22Rv1 (cell line): Measurements from ENCODE around the gene SMARCAL1.

ENCODE experiments used
- H3K27ac ChIP-seq: fragments of 450-650 bp; 2 replicates; pipeline ENCODE4 v1.5.1; 2017
- ZFX ChIP-seq: fragments of 450-650 bp; IDR thresholded peaks from 2 replicates; pipeline ENCODE4 v1.6.1; 2017; ENCODE audit warnings: antibody characterized with exemption, borderline replicate concordance
- TF ChIP-seq, protein P1 (sequence below): fragments of 450-650 bp; IDR thresholded peaks from 2 replicates; pipeline ENCODE4 v1.5.1; 2017; ENCODE audit warnings: mild to moderate bottlenecking

Gene SMARCAL1

DNA sequence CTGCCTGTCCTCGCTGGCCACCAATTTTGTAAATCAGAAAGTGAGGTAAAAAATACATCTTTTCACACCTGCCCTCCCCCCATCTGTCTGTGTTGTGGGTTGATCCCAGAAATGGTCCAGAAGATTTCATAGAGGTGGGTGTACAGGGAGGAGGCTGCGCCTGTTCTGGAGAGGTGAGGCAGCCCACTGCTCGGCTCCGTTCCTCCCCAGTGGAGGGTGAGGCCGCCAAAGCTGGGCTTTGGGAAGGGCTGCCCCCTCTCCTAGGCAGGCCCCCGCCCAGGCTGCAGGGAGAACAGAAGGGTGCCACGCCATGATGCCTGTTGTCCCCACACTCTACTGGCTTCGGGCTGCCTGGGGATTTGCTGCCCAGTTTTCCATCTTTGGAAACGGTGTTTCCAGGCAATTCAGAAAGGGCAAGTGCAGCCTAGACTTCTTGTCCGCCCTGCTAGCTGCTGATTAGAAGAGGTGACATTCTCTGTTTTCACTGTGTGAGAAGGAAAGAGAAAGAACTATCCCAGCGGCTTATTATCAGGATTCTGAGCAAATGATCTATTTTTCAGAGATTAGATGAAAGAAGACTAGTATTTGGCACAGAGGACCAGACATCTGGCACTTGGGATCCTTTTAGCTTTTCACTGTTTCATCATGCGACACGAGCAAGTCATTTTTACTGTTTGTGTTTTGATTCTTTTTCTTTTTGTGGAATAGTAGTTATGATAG is 18.7 kb downstream of the SMARCAL1 start:
- TF ChIP-seq, protein P1, sequence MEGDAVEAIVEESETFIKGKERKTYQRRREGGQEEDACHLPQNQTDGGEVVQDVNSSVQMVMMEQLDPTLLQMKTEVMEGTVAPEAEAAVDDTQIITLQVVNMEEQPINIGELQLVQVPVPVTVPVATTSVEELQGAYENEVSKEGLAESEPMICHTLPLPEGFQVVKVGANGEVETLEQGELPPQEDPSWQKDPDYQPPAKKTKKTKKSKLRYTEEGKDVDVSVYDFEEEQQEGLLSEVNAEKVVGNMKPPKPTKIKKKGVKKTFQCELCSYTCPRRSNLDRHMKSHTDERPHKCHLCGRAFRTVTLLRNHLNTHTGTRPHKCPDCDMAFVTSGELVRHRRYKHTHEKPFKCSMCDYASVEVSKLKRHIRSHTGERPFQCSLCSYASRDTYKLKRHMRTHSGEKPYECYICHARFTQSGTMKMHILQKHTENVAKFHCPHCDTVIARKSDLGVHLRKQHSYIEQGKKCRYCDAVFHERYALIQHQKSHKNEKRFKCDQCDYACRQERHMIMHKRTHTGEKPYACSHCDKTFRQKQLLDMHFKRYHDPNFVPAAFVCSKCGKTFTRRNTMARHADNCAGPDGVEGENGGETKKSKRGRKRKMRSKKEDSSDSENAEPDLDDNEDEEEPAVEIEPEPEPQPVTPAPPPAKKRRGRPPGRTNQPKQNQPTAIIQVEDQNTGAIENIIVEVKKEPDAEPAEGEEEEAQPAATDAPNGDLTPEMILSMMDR, result no peak
- TF ChIP-seq ZFX, result no peak
- H3K27ac ChIP-seq, result no peak overlapping the region

DNA sequence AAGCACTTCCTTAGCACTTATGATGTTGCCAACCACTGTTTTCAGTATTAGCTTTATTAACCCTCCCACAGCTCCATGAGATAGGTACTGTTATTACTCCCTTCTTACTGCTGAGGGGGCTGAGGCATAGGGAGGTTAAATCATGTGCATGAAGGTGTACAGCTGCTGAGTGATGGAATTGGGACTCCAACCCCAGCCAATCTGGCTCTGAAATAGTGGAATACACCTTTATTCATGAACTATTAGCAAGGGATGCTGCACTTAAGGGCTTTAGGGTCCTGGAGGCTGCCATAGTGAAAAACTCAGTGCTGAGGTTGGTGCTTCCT is 19.2 kb downstream of the SMARCAL1 start:
- no peak overlapping the region for H3K27ac ChIP-seq
- TF ChIP-seq ZFX, result no peak
- TF ChIP-seq, protein P1, result no peak

DNA sequence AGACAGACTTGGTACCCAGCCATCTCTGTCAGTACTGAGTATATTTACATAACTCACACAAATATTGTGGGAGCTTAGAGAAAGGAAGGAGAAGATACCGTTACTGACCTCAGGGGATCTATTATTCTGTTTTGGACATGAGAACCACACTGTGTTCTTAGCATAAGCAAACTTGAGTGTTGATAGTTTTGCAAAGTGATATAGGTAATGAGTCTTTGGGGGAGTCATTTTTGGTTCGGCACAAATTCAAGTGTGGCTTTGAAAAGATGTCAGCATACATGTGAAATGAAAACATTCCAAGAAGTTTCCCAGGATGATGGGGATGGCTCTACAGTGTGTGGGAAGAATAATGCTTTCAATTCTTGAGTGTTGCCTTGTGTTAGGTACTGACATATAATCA is 24.1 kb downstream of the SMARCAL1 start:
- TF ChIP-seq, protein P1, result no peak
- no peak for TF ChIP-seq ZFX
- H3K27ac ChIP-seq, result no peak overlapping the region

DNA sequence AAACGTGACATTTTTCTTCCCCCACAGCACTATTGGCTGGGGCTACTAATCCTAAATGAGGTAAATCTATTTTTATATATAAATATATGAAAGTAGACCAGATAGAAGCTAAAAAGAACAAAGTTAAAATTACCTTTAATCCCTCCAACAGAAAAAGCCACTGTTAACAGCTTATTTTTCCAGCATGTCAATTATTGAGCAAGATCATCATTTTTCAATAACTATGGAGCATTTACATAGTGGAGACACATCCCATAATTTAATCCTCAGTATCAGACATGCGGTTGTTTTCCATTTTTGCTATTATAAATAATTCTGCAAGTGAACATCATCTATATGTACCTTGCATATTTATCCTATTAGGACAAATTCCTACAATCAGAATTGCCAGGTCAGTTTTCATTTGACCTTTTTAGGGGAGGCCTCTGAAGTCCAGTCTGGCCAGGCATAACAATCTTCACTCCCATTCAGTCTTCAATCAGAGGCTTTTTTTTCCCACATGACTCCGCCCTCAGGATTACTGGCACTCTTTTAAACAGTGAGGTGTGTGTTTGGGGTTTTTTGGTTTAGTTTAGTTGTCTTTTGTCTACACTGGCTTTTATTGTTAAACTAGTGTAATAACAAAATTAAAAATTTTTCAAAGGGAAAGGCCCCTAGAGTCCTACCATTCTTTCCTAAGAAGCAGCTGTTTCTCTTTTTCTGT is 29.2 kb downstream of the SMARCAL1 start:
- TF ChIP-seq ZFX, result no peak
- TF ChIP-seq, protein P1, result no peak
- no peak overlapping the region for H3K27ac ChIP-seq

DNA sequence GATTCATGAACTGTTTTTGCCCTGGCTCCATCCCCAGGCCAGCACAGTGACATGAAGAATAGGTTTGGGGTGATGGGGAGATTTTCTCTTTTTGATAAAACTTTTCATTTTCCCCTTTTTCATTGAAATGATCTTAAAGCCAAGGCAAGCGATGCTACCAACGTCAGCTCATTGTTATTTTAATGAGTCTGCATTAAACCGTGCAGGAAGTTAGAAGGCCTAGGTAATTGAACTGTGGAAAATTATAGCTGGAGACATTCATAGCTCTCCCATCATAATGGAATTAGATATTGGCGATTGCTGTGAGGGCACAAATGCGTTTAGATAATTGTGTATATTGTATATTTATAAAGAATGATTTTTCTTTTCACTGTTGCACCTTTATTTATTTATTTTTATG is 33.2 kb downstream of the SMARCAL1 start:
- no peak for TF ChIP-seq ZFX
- TF ChIP-seq, protein P1, result no peak
- H3K27ac ChIP-seq, result no peak overlapping the region

DNA sequence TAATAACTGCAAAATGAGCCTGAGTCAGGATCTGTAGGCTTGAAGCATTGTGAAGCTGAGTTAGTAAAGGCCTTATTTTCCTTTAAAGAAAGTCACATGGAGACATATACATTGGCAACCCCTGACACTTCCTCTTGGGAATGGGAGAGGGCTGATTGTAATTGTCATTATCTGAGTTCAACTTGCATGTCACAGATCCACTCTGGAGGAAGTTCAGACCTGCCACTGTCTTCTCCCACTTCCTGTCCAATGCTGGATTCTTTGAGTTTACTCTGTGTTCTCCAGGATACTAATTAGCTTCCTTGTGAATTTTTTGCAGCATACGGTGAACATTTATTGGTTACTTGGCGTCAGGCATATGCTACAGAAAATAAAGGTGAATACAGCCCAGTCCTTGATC is 34.1 kb downstream of the SMARCAL1 start:
- H3K27ac ChIP-seq, result no peak overlapping the region
- no peak for TF ChIP-seq ZFX
- TF ChIP-seq, protein P1, result no peak

DNA sequence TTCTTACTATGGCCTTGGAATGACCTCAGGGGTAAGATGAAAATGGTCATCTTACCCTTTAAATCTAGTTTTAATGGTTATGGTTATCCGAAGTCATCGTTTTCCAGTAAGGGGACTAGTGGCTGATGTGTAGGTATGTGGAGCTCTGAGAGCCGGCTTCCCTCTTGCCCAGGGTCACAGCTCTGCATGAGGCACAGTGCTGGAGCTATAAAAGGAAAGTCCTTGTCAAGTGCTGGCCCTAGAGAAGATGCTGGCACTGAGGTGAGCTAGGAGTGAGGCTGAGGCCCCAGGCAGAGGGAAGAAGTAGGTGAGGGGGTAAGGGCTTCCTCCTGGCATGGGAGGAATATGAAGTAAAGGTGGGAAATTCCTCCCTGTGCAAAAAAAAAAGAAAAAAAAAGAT is 35.0 kb downstream of the SMARCAL1 start:
- TF ChIP-seq ZFX, result no peak
- TF ChIP-seq, protein P1, result no peak
- H3K27ac ChIP-seq, result no peak overlapping the region
